ENCODE measurements around the gene BABAM2. TPM values are rescaled to one million over a fixed set of nuclear protein-coding genes. Genes with fewer than 3 reads are reported as not detected.

Gene BABAM2
- total RNA-seq, 1 experiment from 2014 or later, result 27.1 TPM

GRCh38 chr2:28048341-28048740 is 157.8 kb downstream of the BABAM2 start:
- no peak overlapping the region for H3K27ac ChIP-seq (ENCODE audit: insufficient read length, low read depth, low read length)
- no peak for DNase-seq
- no peaks in the 10 kb centered on the region for H3K79me2 ChIP-seq (ENCODE audit: insufficient read depth, low read length)
- no peak overlapping the region for H2BK120ac ChIP-seq (ENCODE audit: low read depth, low read length, poor library complexity, severe bottlenecking)
- no peak overlapping the region for H2AK5ac ChIP-seq (ENCODE audit: insufficient read length, low read length)
- H3K23ac ChIP-seq (ENCODE audit: insufficient read length, low read depth, low read length), result no peak overlapping the region
- no peaks in the 10 kb centered on the region for H3K9me3 ChIP-seq (ENCODE audit: control insufficient read depth, low read depth, low read length)
- H4K8ac ChIP-seq (replicated peaks; ENCODE audit: insufficient read length, low read depth, low read length), result no peak overlapping the region
- no peak overlapping the region for H2BK5ac ChIP-seq (ENCODE audit: insufficient read length, low read length)
- H3K4me2 ChIP-seq (ENCODE audit: insufficient read depth, insufficient read length, low read length), result no peak overlapping the region
- H3K18ac ChIP-seq (ENCODE audit: insufficient read length, low read depth, low read length), result no peak overlapping the region
- Mint-ChIP-seq H3K27me3 (ENCODE audit: low read depth) (no peaks in the 10 kb centered on the region), H3K27ac (no peak overlapping the region), H3K9me3 (no peaks in the 10 kb centered on the region), H3K4me1 (peaks cover 2 to 5% of the 10 kb centered on the region in 2 experiments; a peak in 3 of 4 replicates), H3K4me3 (no peak overlapping the region), H3K36me3 (ENCODE audit: insufficient read depth in 1 of 3, low read depth in 3 of 3) (no peaks in the 10 kb centered on the region)
- no peak overlapping the region for H3K14ac ChIP-seq (ENCODE audit: insufficient read depth, low read length)
- no peak overlapping the region for H2BK15ac ChIP-seq (ENCODE audit: low read depth, low read length)
- no peaks in the 10 kb centered on the region for H3K23me2 ChIP-seq (ENCODE audit: insufficient read length, low read depth, low read length, poor library complexity, severe bottlenecking)
- H3K4me1 ChIP-seq (ENCODE audit: insufficient read depth, low read length), result no peaks in the 10 kb centered on the region
- no peak overlapping the region for H4K5ac ChIP-seq (ENCODE audit: insufficient read length, low read depth, low read length)
- H3K56ac ChIP-seq (ENCODE audit: insufficient read length, low read depth, low read length), result no peak overlapping the region
- H3T11ph ChIP-seq (ENCODE audit: low read length), result no peak overlapping the region
- no peak overlapping the region for H3K4ac ChIP-seq (ENCODE audit: low read depth, low read length)
- H2BK12ac ChIP-seq (ENCODE audit: insufficient read length, low read depth, low read length), result no peak overlapping the region
- H3K79me1 ChIP-seq (ENCODE audit: insufficient read depth, low read depth, low read length, poor library complexity, severe bottlenecking), result no peaks in the 10 kb centered on the region
- no peak overlapping the region for H3K9ac ChIP-seq (ENCODE audit: extremely low read depth, insufficient read length, low read length)
- H2BK20ac ChIP-seq (ENCODE audit: low read depth, low read length, poor library complexity, severe bottlenecking), result no peak overlapping the region
- no peak overlapping the region for H4K91ac ChIP-seq (ENCODE audit: insufficient read length, low read depth, low read length)
- WGBS (ENCODE audit: extremely low coverage, insufficient read length, low lambda C conversion rate), result no CpG with 5 or more reads among the region's 3 CpGs
- H2AFZ ChIP-seq (ENCODE audit: low read length), result no peak overlapping the region
- H4K20me1 ChIP-seq (ENCODE audit: control insufficient read depth, insufficient read depth, insufficient read length), result no peaks in the 10 kb centered on the region
- TF ChIP-seq CTCF (conservative IDR thresholded peaks at IDR 0.05), result no peak
- no peaks in the 10 kb centered on the region for H3K27me3 ChIP-seq (ENCODE audit: insufficient read depth, low read length)

Data from H9 (cell line).